Activated CD8-positive, alpha-beta memory T cell treated with anti-CD3 and anti-CD28 coated beads for 36 hours (primary cell): Measurements from ENCODE around the gene GTPBP6. TPM values are rescaled to one million over a fixed set of nuclear protein-coding genes. Genes with fewer than 3 reads are reported as not detected.

Experiments used
- total RNA-seq, 2 experiments: library from RNA; stranded (reverse); gene quantifications; one replicate each; pipeline ENCODE4 v1.2.3, GENCODE V29; 2021

The GTPBP6 gene
- total RNA-seq, 2 experiments from 2014 or later: 72.6 to 76.1 TPM

Other genes starting within 250 kb of the GTPBP6 start
- gene PLCXD1, start 37.4 kb downstream of the GTPBP6 start, total RNA-seq: 10 to 100 TPM; 31.2 to 36.4 TPM
- 10 to 100 TPM; 25.2 to 26.9 TPM for gene PPP2R3B, start 68.1 kb upstream of the GTPBP6 start, total RNA-seq